Measurements from ENCODE around the gene FXYD4. TPM values are rescaled to one million over a fixed set of nuclear protein-coding genes. Genes with fewer than 3 reads are reported as not detected.

Gene FXYD4
- total RNA-seq, 1 experiment from 2014 or later = not detected

- H3K36me3 ChIP-seq (ENCODE audit: insufficient read depth, low read length) = no peaks in the 10 kb centered on the region
- peak overlapping the region; percentile 13 for H3K4me2 ChIP-seq (ENCODE audit: low read depth, low read length, poor library complexity, severe bottlenecking)
These were observed 22.7 kb upstream of the FXYD4 start for GRCh38 chr10:43348511-43349312.

DNA sequence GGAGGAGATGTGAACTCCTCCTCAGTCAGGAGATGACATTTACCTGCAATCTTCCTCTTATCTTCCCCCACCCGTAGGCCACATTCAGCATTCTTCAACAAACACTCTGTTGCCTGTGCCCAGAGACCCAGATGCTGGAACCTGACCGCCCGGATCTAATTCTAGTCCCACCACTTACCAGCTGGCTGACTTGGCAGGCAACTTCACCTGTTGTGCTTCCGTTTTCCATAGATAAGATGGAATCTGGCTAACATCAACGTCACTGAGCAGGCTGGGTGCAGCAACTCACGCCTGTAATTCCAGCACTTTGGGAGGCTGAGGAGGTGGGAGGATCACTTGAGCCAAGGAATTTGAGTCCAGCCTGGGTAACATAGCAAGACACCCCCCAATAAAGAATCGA, 21.3 kb upstream of the FXYD4 start:
- Histone ChIP-seq H2AFZ (ENCODE audit: low read length) (no peak overlapping the region), H3K79me2 (ENCODE audit: low read length) (no peaks in the 10 kb centered on the region), H3K4me2 (ENCODE audit: low read depth, low read length, poor library complexity, severe bottlenecking) (no peak overlapping the region), H4K20me1 (ENCODE audit: insufficient read depth, low read depth, low read length) (no peaks in the 10 kb centered on the region), H3K9me3 (ENCODE audit: low read length) (no peaks in the 10 kb centered on the region), H3K36me3 (ENCODE audit: insufficient read depth, low read length) (no peaks in the 10 kb centered on the region), H3K4me3 (ENCODE audit: low read length) (no peak overlapping the region), H3K27ac (ENCODE audit: low read length) (no peak overlapping the region), H3K4me1 (ENCODE audit: low read length) (peaks cover 6% of the 10 kb centered on the region), H3K9me2 (replicated peaks; ENCODE audit: insufficient read depth, low read length) (no peaks in the 10 kb centered on the region), H3K27me3 (ENCODE audit: low read length) (no peaks in the 10 kb centered on the region), H3K9ac (ENCODE audit: low read length) (no peak overlapping the region)
- DNase-seq = no peak

More at GRCh38 chr10:43348511-43349312, 22.7 kb upstream of the FXYD4 start:
- no peak overlapping the region for H3K4me3 ChIP-seq (ENCODE audit: low read length)
- H2AFZ ChIP-seq (ENCODE audit: low read length) = peak overlapping the region; percentile 85
- H3K27ac ChIP-seq (ENCODE audit: low read length) = no peak overlapping the region
- H3K27me3 ChIP-seq (ENCODE audit: low read length) = no peaks in the 10 kb centered on the region
- peak; percentile 92 for DNase-seq
- H3K9me3 ChIP-seq (ENCODE audit: low read length) = no peaks in the 10 kb centered on the region
- no peak overlapping the region for H3K9ac ChIP-seq (ENCODE audit: low read length)
- no peaks in the 10 kb centered on the region for H4K20me1 ChIP-seq (ENCODE audit: insufficient read depth, low read depth, low read length)
- H3K9me2 ChIP-seq (replicated peaks; ENCODE audit: insufficient read depth, low read length) = no peaks in the 10 kb centered on the region
- H3K4me1 ChIP-seq (ENCODE audit: low read length) = peaks cover 6% of the 10 kb centered on the region
- no peaks in the 10 kb centered on the region for H3K79me2 ChIP-seq (ENCODE audit: low read length)

- Histone ChIP-seq H3K36me3 (ENCODE audit: insufficient read depth, low read length) (no peaks in the 10 kb centered on the region), H3K79me2 (ENCODE audit: low read length) (no peaks in the 10 kb centered on the region), H3K9me2 (replicated peaks; ENCODE audit: insufficient read depth, low read length) (no peaks in the 10 kb centered on the region), H4K20me1 (ENCODE audit: insufficient read depth, low read depth, low read length) (no peaks in the 10 kb centered on the region), H3K9me3 (ENCODE audit: low read length) (no peaks in the 10 kb centered on the region), H3K27me3 (ENCODE audit: low read length) (no peaks in the 10 kb centered on the region), H3K4me1 (ENCODE audit: low read length) (peaks cover 6% of the 10 kb centered on the region), H3K4me2 (ENCODE audit: low read depth, low read length, poor library complexity, severe bottlenecking) (no peak overlapping the region), H2AFZ (ENCODE audit: low read length) (no peak overlapping the region), H3K9ac (ENCODE audit: low read length) (no peak overlapping the region), H3K27ac (ENCODE audit: low read length) (no peak overlapping the region), H3K4me3 (ENCODE audit: low read length) (no peak overlapping the region)
- DNase-seq = no peak
These were observed 20.8 kb upstream of the FXYD4 start for GRCh38 chr10:43350686-43351085.

DNA sequence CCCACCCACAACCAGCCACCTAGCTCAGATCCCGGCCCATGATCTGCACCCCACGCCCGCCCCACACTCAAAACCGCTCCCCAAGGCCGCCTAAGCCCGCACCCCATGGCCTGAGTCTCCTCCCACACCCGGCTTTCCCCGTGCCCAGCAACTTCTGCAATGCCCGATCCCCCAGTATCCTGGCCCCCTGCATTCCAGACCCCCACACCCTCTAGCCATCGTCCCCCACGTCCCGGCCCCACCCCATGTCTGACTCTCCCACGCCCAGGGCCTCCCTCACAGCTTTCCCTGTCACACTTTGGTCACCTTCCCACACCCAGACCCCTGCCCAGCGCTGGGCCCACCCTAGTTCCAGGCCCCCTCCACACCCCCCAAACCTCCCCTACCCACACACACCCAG, 20.1 kb upstream of the FXYD4 start:
- no peak overlapping the region for H2AFZ ChIP-seq (ENCODE audit: low read length)
- no peaks in the 10 kb centered on the region for H3K79me2 ChIP-seq (ENCODE audit: low read length)
- H3K9me3 ChIP-seq (ENCODE audit: low read length) = no peaks in the 10 kb centered on the region
- peaks cover 6% of the 10 kb centered on the region for H3K4me1 ChIP-seq (ENCODE audit: low read length)
- H4K20me1 ChIP-seq (ENCODE audit: insufficient read depth, low read depth, low read length) = no peaks in the 10 kb centered on the region
- H3K4me3 ChIP-seq (ENCODE audit: low read length) = no peak overlapping the region
- H3K9me2 ChIP-seq (replicated peaks; ENCODE audit: insufficient read depth, low read length) = no peaks in the 10 kb centered on the region
- no peaks in the 10 kb centered on the region for H3K27me3 ChIP-seq (ENCODE audit: low read length)
- no peak overlapping the region for H3K4me2 ChIP-seq (ENCODE audit: low read depth, low read length, poor library complexity, severe bottlenecking)
- H3K9ac ChIP-seq (ENCODE audit: low read length) = no peak overlapping the region
- H3K36me3 ChIP-seq (ENCODE audit: insufficient read depth, low read length) = no peaks in the 10 kb centered on the region
- H3K27ac ChIP-seq (ENCODE audit: low read length) = no peak overlapping the region
- DNase-seq = no peak

GRCh38 chr10:43352951-43353350, 18.5 kb upstream of the FXYD4 start:
- Histone ChIP-seq H3K9ac (ENCODE audit: low read length) (no peak overlapping the region), H3K9me2 (replicated peaks; ENCODE audit: insufficient read depth, low read length) (no peaks in the 10 kb centered on the region), H2AFZ (ENCODE audit: low read length) (no peak overlapping the region), H3K27ac (ENCODE audit: low read length) (no peak overlapping the region), H3K79me2 (ENCODE audit: low read length) (no peaks in the 10 kb centered on the region), H3K36me3 (ENCODE audit: insufficient read depth, low read length) (no peaks in the 10 kb centered on the region), H3K4me1 (ENCODE audit: low read length) (peaks cover 5% of the 10 kb centered on the region), H3K4me3 (ENCODE audit: low read length) (no peak overlapping the region), H3K9me3 (ENCODE audit: low read length) (no peaks in the 10 kb centered on the region), H3K4me2 (ENCODE audit: low read depth, low read length, poor library complexity, severe bottlenecking) (no peak overlapping the region), H3K27me3 (ENCODE audit: low read length) (no peaks in the 10 kb centered on the region), H4K20me1 (ENCODE audit: insufficient read depth, low read depth, low read length) (no peaks in the 10 kb centered on the region)
- DNase-seq = no peak

- Histone ChIP-seq H3K79me2 (ENCODE audit: low read length) (no peaks in the 10 kb centered on the region), H3K9ac (ENCODE audit: low read length) (no peak overlapping the region), H3K27me3 (ENCODE audit: low read length) (no peaks in the 10 kb centered on the region), H3K36me3 (ENCODE audit: insufficient read depth, low read length) (no peaks in the 10 kb centered on the region), H2AFZ (ENCODE audit: low read length) (no peak overlapping the region), H3K9me2 (replicated peaks; ENCODE audit: insufficient read depth, low read length) (no peaks in the 10 kb centered on the region), H3K9me3 (ENCODE audit: low read length) (no peaks in the 10 kb centered on the region), H3K4me3 (ENCODE audit: low read length) (no peak overlapping the region), H3K4me2 (ENCODE audit: low read depth, low read length, poor library complexity, severe bottlenecking) (no peak overlapping the region), H3K4me1 (ENCODE audit: low read length) (no peaks in the 10 kb centered on the region), H4K20me1 (ENCODE audit: insufficient read depth, low read depth, low read length) (no peaks in the 10 kb centered on the region), H3K27ac (ENCODE audit: low read length) (no peak overlapping the region)
- DNase-seq = no peak
These were observed 17.7 kb upstream of the FXYD4 start for GRCh38 chr10:43353495-43354329.

GRCh38 chr10:43354330-43354635, 17.2 kb upstream of the FXYD4 start:
- no peaks in the 10 kb centered on the region for H3K9me2 ChIP-seq (replicated peaks; ENCODE audit: insufficient read depth, low read length)

GRCh38 chr10:43354879-43355380, 16.5 kb upstream of the FXYD4 start:
- DNase-seq = no peak
- Histone ChIP-seq H3K4me1 (ENCODE audit: low read length) (no peaks in the 10 kb centered on the region), H3K4me2 (ENCODE audit: low read depth, low read length, poor library complexity, severe bottlenecking) (no peak overlapping the region), H3K27ac (ENCODE audit: low read length) (no peak overlapping the region), H3K9ac (ENCODE audit: low read length) (no peak overlapping the region), H2AFZ (ENCODE audit: low read length) (no peak overlapping the region), H3K36me3 (ENCODE audit: insufficient read depth, low read length) (no peaks in the 10 kb centered on the region), H3K9me3 (ENCODE audit: low read length) (no peaks in the 10 kb centered on the region), H3K27me3 (ENCODE audit: low read length) (no peaks in the 10 kb centered on the region), H3K9me2 (replicated peaks; ENCODE audit: insufficient read depth, low read length) (no peaks in the 10 kb centered on the region), H3K4me3 (ENCODE audit: low read length) (no peak overlapping the region), H4K20me1 (ENCODE audit: insufficient read depth, low read depth, low read length) (no peaks in the 10 kb centered on the region), H3K79me2 (ENCODE audit: low read length) (no peaks in the 10 kb centered on the region)

More at GRCh38 chr10:43354330-43354635, 17.2 kb upstream of the FXYD4 start:
- no peak overlapping the region for H3K4me2 ChIP-seq (ENCODE audit: low read depth, low read length, poor library complexity, severe bottlenecking)
- no peaks in the 10 kb centered on the region for H3K9me3 ChIP-seq (ENCODE audit: low read length)
- H3K36me3 ChIP-seq (ENCODE audit: insufficient read depth, low read length) = no peaks in the 10 kb centered on the region
- H3K27ac ChIP-seq (ENCODE audit: low read length) = no peak overlapping the region
- H3K79me2 ChIP-seq (ENCODE audit: low read length) = no peaks in the 10 kb centered on the region
- H3K9ac ChIP-seq (ENCODE audit: low read length) = no peak overlapping the region
- no peak overlapping the region for H2AFZ ChIP-seq (ENCODE audit: low read length)
- no peaks in the 10 kb centered on the region for H4K20me1 ChIP-seq (ENCODE audit: insufficient read depth, low read depth, low read length)
- H3K27me3 ChIP-seq (ENCODE audit: low read length) = no peaks in the 10 kb centered on the region
- DNase-seq = no peak
- H3K4me1 ChIP-seq (ENCODE audit: low read length) = no peaks in the 10 kb centered on the region
- H3K4me3 ChIP-seq (ENCODE audit: low read length) = no peak overlapping the region
